Epithelial cell of esophagus (primary cell): Measurements from ENCODE around the gene C19orf38.
A peak's percentile ranks its signal among the peaks of the same experiment; 100 is the strongest.

ENCODE experiments used
- DNase-seq: peaks from one replicate; pipeline ENCODE4 v3.0.0; 2010; ENCODE audit warnings: low read depth
- H3K4me3 ChIP-seq: 2 replicates; pipeline ENCODE4 v1.5.1; 2011; ENCODE audit warnings: mild to moderate bottlenecking, low read length, control low read depth
- TF ChIP-seq, protein P1 (sequence below): IDR thresholded peaks from 2 replicates; pipeline ENCODE4 v1.5.1; 2011; ENCODE audit warnings: low read depth, mild to moderate bottlenecking, low read length, control low read depth, inconsistent platforms; ENCODE audit not compliant: insufficient read depth; ENCODE audit errors: missing control alignments

The C19orf38 gene

DNA sequence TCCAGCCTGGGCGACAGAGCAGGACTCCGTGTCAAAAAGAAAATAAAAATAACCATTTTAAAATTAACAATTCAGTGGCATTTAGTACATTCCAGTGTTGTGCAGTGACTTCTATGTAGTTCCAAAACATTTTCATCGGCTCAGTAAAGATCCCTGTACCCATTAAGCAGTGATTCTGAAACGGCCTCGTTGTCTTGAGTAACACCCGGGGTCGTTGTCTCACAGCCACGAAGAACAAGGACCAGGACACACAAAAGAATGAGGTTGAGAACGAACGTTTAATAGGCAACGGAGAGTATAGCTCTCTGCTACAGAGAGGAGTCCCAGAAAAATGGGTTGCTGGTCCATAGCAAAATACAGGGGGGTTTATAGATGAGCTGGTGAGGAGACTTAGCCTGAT lies 9.8 kb upstream of the C19orf38 start:
- TF ChIP-seq, protein P1, sequence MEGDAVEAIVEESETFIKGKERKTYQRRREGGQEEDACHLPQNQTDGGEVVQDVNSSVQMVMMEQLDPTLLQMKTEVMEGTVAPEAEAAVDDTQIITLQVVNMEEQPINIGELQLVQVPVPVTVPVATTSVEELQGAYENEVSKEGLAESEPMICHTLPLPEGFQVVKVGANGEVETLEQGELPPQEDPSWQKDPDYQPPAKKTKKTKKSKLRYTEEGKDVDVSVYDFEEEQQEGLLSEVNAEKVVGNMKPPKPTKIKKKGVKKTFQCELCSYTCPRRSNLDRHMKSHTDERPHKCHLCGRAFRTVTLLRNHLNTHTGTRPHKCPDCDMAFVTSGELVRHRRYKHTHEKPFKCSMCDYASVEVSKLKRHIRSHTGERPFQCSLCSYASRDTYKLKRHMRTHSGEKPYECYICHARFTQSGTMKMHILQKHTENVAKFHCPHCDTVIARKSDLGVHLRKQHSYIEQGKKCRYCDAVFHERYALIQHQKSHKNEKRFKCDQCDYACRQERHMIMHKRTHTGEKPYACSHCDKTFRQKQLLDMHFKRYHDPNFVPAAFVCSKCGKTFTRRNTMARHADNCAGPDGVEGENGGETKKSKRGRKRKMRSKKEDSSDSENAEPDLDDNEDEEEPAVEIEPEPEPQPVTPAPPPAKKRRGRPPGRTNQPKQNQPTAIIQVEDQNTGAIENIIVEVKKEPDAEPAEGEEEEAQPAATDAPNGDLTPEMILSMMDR = no peak
- no peak for DNase-seq
- H3K4me3 ChIP-seq = no peak overlapping the region

DNA sequence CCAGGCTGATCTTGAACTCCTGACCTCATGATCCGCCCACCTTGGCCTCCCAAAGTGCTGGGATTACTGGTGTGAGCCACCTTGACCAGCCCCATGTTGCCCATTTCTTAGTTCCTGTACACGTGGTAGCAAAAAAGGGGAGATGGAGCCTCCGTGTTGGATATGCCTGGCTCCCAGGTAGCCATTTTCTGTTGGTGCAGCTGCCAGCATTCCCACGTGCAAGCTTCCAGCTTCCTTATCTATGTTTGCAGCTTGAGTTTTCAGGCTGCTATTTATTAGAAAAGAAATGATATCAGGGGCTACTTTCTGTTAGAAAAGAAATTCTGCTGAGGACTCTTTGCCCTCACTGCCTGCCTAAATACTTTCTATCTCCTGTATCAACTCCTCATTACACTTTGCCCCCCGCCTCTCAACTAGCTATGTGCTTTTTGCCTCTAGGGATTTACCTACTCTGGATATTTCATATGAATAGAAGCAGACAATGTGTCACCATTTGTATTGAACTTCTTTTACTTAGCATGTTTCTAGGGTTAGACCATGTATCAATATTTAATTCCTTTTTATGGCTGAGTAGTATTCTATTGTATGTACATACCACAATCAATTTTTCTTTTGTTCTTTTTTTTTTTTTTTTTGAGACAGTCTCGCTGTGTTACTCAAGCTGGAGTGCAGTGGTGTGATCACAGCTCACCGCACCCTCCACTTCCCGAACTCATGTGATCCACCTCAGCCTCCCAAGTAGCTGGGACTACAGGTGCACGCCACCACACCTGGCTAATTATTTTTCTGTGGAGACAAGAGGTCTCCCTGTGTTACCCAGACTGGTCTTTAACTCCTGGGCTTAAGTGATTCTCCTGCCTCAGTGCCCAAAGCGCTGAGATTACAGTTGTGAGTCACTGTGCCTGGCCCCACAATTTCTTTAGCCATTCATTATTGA lies 8.8 kb upstream of the C19orf38 start:
- TF ChIP-seq, protein P1 = no peak
- DNase-seq = no peak
- H3K4me3 ChIP-seq = no peak overlapping the region

DNA sequence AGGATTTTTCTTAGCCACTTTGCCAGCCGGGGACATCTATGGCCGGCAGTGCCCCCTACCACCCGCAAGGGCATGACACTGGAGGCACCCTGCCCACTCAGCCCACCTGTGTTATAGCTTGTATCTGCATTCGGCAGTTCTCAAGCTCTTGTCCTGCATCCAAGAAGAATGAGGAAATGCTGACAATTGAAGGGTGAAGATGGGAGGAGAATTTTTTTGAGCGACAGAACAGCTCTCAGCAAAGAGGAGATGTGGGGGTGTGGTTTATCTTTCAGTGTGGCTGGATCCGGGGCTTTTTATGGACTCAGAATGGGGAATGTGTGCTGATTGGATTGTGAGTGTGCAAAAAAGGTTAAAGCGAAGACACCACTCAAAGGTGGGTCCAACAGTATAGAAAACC lies 5.4 kb upstream of the C19orf38 start:
- TF ChIP-seq, protein P1 = no peak
- no peak for DNase-seq
- H3K4me3 ChIP-seq = no peak overlapping the region

DNA sequence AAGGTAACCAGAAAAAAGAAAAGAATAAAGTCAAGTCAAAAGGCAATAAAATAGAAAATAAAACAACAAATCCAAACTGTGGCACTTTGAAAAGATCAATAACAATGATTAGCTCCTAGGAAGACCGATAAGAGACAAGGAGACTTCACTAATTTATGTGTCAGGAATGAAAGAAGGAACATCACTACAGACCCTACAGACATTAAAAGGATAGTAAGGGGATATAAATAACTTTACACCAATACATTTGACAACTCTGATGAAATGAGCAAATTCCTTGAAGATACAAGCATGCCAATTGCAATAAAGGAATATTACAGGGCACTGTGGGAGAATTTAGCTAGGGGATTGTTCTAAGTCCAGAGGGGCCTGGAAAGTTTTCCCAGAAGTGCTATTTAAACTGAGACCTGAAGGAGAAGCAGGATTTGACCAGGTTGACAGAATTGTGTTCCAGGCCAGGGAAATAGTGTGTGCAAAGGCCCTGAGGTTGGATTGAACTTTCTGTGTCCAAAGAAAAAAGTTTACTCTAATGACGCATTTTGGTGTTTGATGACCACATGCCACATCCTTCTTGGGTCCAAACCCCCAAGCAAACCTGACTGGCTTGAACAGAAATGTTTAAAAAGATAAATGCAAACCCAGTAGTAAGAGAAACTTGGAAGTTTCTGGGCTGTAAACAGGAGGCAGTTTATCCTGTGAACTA lies 1.6 kb upstream of the C19orf38 start:
- no peak for DNase-seq
- TF ChIP-seq, protein P1 = no peak
- no peak overlapping the region for H3K4me3 ChIP-seq

DNA sequence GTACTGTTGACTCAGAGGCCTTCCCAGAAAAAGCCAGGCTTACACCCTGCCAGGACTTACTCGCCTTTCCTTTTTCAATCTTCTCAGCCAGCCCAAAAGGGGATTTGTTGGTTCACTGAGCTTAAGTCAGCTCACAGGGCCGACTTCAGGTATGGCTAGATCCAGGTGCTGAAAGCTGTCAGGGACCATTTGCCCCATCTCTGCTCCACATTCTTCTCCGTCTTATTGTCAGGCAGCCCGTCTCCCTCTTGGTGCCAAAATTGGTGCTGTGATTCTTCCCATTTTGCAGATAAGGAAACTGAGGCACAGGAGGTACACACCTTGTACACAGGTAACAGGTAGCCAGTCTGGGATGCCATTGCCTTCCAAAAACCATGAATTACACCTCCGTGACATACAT lies 2.4 kb downstream of the C19orf38 start:
- no peak overlapping the region for H3K4me3 ChIP-seq
- no peak for DNase-seq
- TF ChIP-seq, protein P1 = no peak

DNA sequence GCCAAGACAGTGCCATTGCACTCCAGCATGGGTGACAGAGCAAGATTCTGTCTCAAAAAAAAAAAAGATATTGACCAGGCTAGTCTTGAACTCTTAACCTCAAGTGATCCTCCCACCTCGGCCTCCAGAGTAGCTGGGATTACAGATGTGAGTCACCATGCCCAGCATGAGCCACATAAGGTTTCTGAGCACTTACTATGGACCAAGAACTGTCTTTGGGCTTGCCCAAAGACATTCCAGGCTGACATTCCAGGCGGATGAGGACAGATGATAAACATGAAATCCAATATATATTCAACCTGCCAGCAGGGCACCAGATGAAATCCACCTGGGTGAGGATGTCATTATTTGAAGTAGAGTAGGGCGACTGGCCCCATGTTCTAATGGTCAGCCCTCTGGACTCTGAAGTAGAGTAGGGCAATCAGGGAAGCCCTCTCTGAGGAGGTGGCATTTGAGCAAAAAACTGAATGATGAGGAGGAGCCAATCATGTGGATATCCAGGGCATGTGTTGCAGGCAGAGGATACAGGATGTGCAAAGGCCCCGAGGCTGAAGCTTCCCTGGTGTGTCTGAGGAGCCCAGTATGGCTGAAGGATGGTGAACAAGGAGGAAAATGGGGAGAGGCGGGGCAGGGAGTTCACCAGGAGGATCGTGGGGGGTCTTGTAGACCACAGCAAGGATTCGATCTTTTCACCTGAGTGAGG lies 4.0 kb downstream of the C19orf38 start:
- H3K4me3 ChIP-seq = no peak overlapping the region
- TF ChIP-seq, protein P1 = no peak
- DNase-seq = peak; percentile 73
